Brain pericyte (primary cell): ENCODE data around the gene SPDL1.

ENCODE experiments used
- DNase-seq: peaks from one replicate; pipeline ENCODE4 v3.0.0-alpha.2; 2012; ENCODE audit warnings: low read depth, low spot score

SPDL1 gene

DNA sequence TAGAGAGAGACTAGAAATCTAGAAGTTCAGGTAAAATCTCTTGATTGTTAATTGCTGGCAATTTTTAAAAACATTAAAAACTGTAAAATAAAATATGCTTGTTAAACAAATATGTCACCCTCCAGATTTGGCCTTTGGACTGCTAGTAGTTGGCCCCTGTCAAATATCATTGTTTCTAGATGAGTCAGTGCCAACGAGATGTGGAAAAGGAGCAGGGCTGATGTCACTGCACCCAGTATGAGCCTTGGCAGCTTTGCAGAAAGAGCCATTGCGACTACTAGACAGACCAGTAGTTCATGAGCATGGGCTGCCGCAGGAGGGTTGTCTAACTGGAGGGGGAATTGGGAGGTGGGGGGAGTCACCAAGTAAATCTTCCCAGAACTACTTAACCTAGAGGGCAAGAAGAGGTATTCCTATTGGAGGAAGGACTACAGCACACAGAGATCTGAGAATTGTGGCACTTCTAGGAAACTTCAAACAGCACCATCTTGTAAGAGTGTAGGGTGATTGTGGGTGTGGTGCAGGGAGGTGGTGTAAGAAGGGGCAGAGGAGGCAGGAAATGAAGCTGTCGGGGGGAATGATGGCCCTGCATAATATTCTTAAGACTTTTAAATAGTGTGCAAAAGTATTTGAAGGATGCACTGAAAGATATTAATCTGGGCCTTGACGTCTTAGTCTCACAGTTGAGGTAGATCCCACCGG lies 46.4 kb downstream of the SPDL1 start:
- DNase-seq: peak; percentile 20

- no peak for DNase-seq
These were observed 47.8 kb downstream of the SPDL1 start for GRCh38 chr5:169631360-169631759.

DNA sequence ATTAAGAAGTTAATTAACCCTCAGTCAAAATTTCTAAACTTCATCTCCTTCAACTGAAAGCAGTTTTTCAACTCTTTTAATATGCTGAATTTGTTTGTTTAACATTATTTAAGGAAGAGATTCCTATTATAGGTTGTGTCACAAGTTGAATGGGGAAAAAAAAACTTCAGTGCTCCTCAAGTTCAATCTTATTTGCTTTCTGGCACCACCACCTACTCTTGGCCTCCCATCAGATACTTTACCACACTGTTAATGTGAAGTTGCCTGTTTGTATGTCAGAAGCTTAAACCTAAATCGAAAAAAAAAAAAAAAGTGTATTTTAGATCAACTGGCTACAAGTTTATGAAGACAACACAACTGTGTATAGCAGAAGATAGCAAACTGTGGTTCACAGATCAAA lies 49.4 kb downstream of the SPDL1 start:
- no peak for DNase-seq

DNA sequence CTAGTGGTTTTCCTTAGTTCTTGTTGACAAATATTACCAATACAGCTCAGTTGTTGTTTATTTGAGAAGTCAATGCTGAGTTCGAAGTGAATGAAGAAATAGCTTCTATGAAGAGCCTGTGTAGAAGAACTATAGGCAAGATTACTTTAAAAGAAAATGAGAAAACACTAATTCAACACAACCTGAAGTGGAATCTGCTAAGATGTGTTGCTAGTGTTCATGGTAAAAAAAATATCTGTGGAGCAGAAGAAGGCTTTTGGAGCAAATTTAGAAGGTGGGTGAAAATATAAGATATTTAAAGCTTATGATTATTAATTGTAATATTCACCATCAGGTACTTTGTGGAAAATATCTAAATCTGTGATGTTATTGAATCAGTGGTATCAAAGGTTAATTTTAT lies 51.0 kb downstream of the SPDL1 start:
- no peak for DNase-seq

DNA sequence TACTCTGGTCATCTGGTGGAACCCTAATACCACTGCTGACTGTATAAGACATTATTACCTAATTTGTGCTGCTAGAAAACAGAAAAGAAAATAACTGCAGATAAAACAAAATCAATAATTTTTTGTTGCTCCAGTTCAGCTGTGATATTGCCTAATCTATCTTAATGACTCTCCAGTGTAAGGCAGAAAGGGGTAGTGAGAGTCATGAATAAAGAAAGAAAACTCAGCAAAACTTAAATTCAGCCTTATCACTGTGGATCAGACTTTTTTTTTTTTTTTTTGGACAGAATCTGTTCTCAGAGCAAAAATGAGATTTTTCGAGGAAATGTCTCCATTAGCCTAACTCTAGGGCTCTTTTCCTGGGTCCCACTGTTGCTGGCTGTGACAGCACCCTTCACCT lies 52.4 kb downstream of the SPDL1 start:
- DNase-seq: no peak

- DNase-seq: no peak
These were observed 53.0 kb downstream of the SPDL1 start for GRCh38 chr5:169636477-169637084.

DNA sequence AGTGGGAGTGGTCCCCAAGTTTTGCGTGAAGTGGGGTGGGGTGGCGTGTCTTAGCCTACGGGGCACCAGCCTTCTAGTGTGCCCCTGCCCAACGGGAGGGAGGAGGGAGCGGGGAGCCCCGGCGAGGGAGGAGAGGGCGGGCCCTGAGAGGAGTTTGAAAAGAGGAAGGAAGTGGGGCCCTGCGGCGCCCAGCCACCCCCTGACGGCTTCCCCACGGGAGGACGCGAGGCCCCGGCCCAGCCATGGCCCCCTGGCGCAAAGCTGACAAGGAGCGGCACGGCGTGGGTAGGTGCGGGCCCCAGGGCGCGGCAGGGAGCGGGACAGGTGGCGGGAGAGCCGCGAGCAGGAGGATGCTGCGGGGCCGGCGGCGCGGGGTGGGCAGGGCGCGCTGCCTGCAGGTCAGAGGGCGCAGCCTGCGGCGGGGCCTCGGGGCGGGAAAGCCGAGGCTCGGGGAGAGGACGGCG lies 53.5 kb downstream of the SPDL1 start, which contains the start of gene DOCK2:
Gene DOCK2, plus strand, starts transcription at position 191 of the 464 bp plus-strand sequence. Its CDS starts 52 bp downstream, at position 243.
- no peak for DNase-seq

DNA sequence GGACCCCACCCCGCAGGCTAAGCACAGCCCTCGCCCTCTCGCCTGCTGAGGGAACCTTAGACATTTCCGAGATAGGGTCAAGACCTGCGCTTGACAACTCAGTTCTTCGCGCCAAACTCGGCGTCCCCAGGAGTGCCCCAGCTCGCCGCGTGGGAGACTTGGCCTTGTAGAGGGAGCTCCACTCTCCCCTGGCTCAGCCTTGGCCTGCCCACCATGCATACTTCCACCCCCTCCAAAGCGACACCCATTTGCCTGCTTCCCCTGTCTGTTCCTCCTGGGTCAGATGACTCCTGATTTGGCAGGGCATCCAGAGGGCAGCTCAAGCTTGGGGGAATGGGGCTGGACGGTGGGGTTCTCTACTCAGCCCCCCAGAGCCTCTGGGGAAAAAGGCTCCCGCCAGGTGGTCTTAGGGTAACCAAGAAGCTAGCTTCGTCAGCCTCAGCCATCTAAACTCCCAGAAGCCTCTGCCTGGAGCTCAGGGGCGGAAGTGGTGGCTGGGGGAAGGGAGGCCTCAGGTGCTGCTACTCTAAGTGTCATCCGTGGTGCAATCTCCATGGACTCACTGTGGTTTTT lies 54.1 kb downstream of the SPDL1 start:
- no peak for DNase-seq

DNA sequence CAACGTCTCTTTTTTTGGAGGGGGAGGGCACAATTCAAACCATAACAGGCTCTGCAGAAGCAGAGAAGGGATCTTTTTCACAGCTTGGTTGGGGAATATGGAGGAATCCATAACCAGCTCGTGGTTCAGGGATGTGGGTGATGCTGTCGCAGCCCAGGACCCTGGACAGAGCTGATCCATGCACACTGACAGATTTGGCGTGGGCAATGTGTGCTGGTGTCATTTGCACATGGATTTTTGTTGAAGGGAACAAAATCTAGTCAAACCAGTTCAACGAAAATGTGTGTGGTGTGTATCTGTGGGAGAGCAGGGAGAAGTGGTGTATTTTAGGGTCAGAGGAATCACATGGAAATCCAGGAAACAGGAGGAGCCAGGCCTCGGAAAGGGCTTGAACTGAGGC lies 57.7 kb downstream of the SPDL1 start:
- DNase-seq: no peak

GRCh38 chr5:169646856-169647255 lies 63.3 kb downstream of the SPDL1 start:
- no peak for DNase-seq

DNA sequence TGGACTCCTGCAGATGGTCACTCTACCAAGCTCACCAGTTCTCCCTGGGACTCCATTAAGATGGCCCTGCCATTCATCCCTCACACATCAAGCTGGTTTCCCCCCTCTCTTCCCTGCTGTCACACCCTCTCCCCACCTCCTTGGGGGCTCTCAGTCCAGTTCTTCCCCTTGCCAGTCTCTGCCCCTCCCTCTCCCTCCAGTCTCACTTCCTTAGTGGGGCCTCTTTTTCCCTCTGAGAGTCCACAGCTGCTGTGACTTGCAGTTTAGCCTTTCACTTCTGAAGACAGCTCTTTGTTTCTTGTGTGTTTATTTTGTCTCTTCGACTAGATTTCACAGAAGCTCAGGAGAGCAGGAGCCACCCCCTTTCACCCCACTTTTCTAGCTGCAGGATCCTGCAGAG lies 64.0 kb downstream of the SPDL1 start:
- no peak for DNase-seq

DNA sequence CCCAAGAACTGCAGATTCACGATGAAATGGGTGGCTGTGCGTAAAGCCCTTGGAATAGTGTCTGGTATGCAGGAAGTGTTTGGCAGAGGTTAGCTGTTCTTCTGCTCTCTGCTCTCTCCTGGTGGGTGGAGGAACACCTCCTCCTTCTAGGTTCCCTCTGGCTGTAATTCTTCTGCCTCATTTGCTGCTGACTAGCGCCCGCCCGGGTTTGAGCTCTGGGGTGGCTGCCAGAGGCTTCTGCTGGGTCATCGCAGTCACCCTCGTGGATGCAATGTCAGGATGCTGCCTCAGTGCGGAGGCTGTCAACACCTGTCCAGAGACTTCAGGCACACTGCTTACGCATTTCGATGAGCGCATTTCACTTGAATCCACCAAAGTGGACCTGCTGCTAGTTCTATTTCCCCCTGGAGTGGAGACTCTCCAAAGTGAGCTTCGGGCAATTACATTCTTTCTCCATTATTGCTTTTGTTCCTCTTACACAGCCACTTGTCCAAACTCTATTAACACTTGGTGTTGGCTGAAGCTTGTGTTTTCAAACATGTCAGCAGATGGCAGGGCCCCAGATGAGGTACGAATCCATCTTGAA lies 65.2 kb downstream of the SPDL1 start:
- DNase-seq: no peak

DNA sequence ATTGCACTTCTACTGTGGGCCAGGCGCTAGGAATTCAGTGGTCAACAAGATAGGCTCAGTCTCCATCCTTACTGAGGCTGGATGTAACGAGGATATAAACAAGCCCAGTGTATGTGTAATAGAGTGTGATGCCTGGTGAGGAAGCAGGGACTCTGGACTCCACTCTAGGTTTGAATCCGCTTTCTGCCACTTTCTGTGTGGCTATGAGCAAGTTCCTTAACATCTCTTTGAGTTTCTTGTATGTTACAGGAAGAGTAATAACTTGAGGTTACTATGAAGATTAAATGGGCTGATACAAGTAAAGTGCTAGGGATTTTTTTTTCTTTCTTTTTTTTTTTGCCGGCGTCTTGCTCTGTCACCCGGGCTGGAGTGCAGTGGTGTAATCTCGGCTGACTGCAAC lies 65.9 kb downstream of the SPDL1 start:
- no peak for DNase-seq

GRCh38 chr5:169650701-169651331 lies 67.2 kb downstream of the SPDL1 start:
- no peak for DNase-seq

- no peak for DNase-seq
These were observed 68.0 kb downstream of the SPDL1 start for GRCh38 chr5:169651526-169651925.

- no peak for DNase-seq
These were observed 68.5 kb downstream of the SPDL1 start for GRCh38 chr5:169652057-169652456.

GRCh38 chr5:169653091-169653490 lies 69.5 kb downstream of the SPDL1 start:
- DNase-seq: no peak
